CD4-positive, alpha-beta T cell (primary cell): ENCODE results near the gene WRAP53. TPM values are rescaled to one million over a fixed set of nuclear protein-coding genes. Genes with fewer than 3 reads are reported as not detected.

ENCODE experiments used
- ATAC-seq: fragments of 200-7000 bp; cut with Tn5 transposase; one replicate; pipeline ENCODE4 v1.10.0; 2022; ENCODE audit warnings: mild to moderate bottlenecking; ENCODE audit not compliant: poor library complexity
- CTCF ChIA-PET: fragments of 350-600 bp; sonication (Branson Sonifier 250); formaldehyde crosslinking; loops from one replicate; lab custom pipeline; 2021; ENCODE audit warnings: antibody characterized with exemption, inconsistent platforms; lab: Charles Lee
- POLR2A ChIA-PET: fragments of 350-600 bp; sonication (Branson Sonifier 250); formaldehyde crosslinking; loops from one replicate; lab custom pipeline; 2021; ENCODE audit warnings: antibody characterized with exemption, inconsistent platforms; lab: Charles Lee
- DNase-seq, 14 experiments: peaks; one replicate each; pipeline ENCODE4 v3.0.0-alpha.2; 2013 to 2020; ENCODE audit warnings: mixed read lengths in 2 of 14
- H3K27ac ChIP-seq, 2 donors: one replicate each; pipeline versions ENCODE4 v1.5.1 to v1.7.0; 2013; ENCODE audit warnings: low read length in 2 of 2, low read depth in 1 of 2, mild to moderate bottlenecking in 1 of 2
- H3K27me3 ChIP-seq, 2 experiments: 1 replicate in 1 of 2; 2 replicates in 1 of 2; pipeline versions ENCODE4 v1.6.1 to v1.7.0; 2013; ENCODE audit warnings: low read length in 2 of 2, control low read depth in 1 of 2, mild to moderate bottlenecking in 1 of 2, moderate library complexity in 1 of 2; ENCODE audit not compliant: insufficient read depth in 2 of 2, control insufficient read depth in 1 of 2
- H3K36me3 ChIP-seq: one replicate; pipeline ENCODE4 v1.6.1; 2013; ENCODE audit warnings: low read length, control low read depth; ENCODE audit not compliant: insufficient read depth
- H3K4me1 ChIP-seq: one replicate; pipeline ENCODE4 v1.6.1; 2013; ENCODE audit warnings: low read length, control low read depth; ENCODE audit not compliant: insufficient read depth
- H3K4me3 ChIP-seq: one replicate; pipeline ENCODE4 v1.5.1; 2013; ENCODE audit warnings: mild to moderate bottlenecking, low read length, moderate library complexity
- H3K9me3 ChIP-seq, 2 experiments: 1 replicate in 1 of 2; 2 replicates in 1 of 2; pipeline versions ENCODE4 v1.6.1 to v1.7.0; 2013; ENCODE audit warnings: low read length in 2 of 2, mild to moderate bottlenecking in 2 of 2, control low read depth in 1 of 2, moderate library complexity in 1 of 2; ENCODE audit not compliant: control insufficient read depth in 1 of 2, insufficient read depth in 1 of 2
- H3K27ac Mint-ChIP-seq: one replicate; pipeline ENCODE4 v1.8.0; 2020; ENCODE audit warnings: mixed read lengths
- H3K27me3 Mint-ChIP-seq: one replicate; pipeline ENCODE4 v1.8.0; 2021; ENCODE audit warnings: mixed read lengths
- H3K36me3 Mint-ChIP-seq: one replicate; pipeline ENCODE4 v1.8.0; 2021; ENCODE audit warnings: low read depth, mixed read lengths
- H3K4me1 Mint-ChIP-seq: one replicate; pipeline ENCODE4 v1.8.0; 2021; ENCODE audit warnings: low read depth, mixed read lengths
- H3K4me3 Mint-ChIP-seq: one replicate; pipeline ENCODE4 v1.8.0; 2020; ENCODE audit warnings: mild to moderate bottlenecking, mixed read lengths
- H3K9me3 Mint-ChIP-seq: one replicate; pipeline ENCODE4 v1.8.0; 2020; ENCODE audit warnings: mixed read lengths
- CTCF ChIP-seq: fragments of 200-600 bp; IDR thresholded peaks from one replicate; pipeline ENCODE4 v1.8.0; 2022; ENCODE audit warnings: antibody characterized with exemption, mild to moderate bottlenecking
- intact Hi-C, 2 experiments: fragments of 100-400 bp; cut with DNase I in 1 of 2; cut with micrococcal nuclease in 1 of 2; formaldehyde crosslinking; loops; one replicate each; pipeline versions ENCODE4 v1.15.1 to v1.9.0; 2023 to 2025; cut with DNase I, micrococcal nuclease
- total RNA-seq, 174 experiments: library from RNA in 2 of 174; stranded (reverse) in 2 of 174; gene quantifications; one replicate each; pipeline ENCODE4 v1.2.3 and lab custom pipeline; 2021 to 2026

Gene WRAP53
- total RNA-seq, 2 experiments from 2014 or later: 3.9 to 4.0 TPM

- intact Hi-C loops: loop anchor here (5.0 to 10.0 kb wide), 2 partner anchors 75 to 173 kb away; no protein-coding TSS in a partner anchor
- ChIA-PET CTCF (no interaction called here), POLR2A (no interaction called here)
- Mint-ChIP-seq H3K9me3 (no peaks in the 10 kb centered on the region), H3K4me3 (no peak overlapping the region), H3K27me3 (peaks cover 39% of the 10 kb centered on the region), H3K27ac (no peak overlapping the region), H3K4me1 (no peaks in the 10 kb centered on the region), H3K36me3 (no peaks in the 10 kb centered on the region)
- Histone ChIP-seq H3K9me3 (no peaks in the 10 kb centered on the region), H3K4me3 (no peak overlapping the region), H3K36me3 (no peaks in the 10 kb centered on the region), H3K27ac (no peak overlapping the region), H3K4me1 (no peaks in the 10 kb centered on the region), H3K27me3 (peaks cover 6 to 12% of the 10 kb centered on the region in 2 experiments)
- no peak for TF ChIP-seq CTCF
- no peak for DNase-seq
- no peak for ATAC-seq
Measured at GRCh38 chr17:7739746-7740145, 51.5 kb downstream of the WRAP53 start.

DNA sequence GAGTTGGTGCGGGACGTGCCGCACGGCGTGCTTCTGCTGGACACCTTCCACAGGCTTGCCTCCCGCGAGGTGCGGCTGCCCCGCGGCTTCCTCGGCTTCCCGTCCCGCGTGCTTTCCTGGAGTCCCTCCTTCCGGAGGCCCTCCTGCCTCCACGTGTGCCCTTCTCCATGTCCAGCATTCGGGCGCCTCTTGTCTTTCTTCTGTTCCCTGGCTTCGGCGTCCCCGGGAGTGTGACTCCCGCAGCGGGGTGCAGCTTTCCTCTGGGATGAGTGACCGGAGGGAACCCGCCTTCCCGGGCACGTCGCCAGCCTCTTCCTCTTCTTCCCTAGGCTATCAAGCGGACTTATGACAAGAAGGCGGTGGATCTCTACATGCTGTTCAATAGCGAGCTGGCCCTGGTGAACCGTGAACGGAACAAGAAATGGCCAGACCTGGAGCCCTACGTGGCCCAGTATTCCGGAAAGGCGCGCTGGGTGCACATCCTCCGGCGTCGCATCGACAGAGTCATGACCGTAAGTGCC lies 52.3 kb downstream of the WRAP53 start:
- Histone ChIP-seq H3K36me3 (no peaks in the 10 kb centered on the region), H3K27me3 (peaks cover 6 to 12% of the 10 kb centered on the region in 2 experiments), H3K27ac (no peak overlapping the region), H3K4me3 (no peak overlapping the region), H3K4me1 (no peaks in the 10 kb centered on the region), H3K9me3 (no peaks in the 10 kb centered on the region)
- H3K36me3 Mint-ChIP-seq: no peaks in the 10 kb centered on the region
- ChIA-PET CTCF (no interaction called here), POLR2A (no interaction called here)
- intact Hi-C loops: loop anchor here (5.0 to 10.0 kb wide), 2 partner anchors 74 to 172 kb away; no protein-coding TSS in a partner anchor
- no peaks in the 10 kb centered on the region for H3K4me1 Mint-ChIP-seq
- H3K4me3 Mint-ChIP-seq: no peak overlapping the region
- no peak for TF ChIP-seq CTCF
- H3K27ac Mint-ChIP-seq: no peak overlapping the region
- no peak for ATAC-seq
- H3K9me3 Mint-ChIP-seq: no peaks in the 10 kb centered on the region
- no peak for DNase-seq
- H3K27me3 Mint-ChIP-seq: peaks cover 39% of the 10 kb centered on the region

DNA sequence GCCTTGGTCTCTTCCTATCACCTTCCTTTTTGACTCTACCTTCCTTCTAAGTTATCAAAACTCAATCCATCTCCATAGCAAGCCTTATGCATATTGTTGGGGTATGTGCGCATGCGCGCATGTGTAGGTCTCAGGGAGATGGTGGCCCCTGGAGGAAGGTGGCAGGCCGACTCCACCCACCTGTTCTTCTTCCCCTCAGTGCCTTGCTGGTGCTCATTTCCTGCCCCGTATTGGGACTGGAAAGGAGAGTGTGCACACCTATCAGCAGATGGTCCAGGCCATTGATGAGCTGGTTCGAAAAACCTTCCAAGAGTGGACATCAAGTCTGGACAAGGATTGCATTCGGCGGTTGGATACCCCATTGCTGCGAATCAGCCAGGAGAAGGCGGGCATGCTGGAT lies 54.5 kb downstream of the WRAP53 start:
- Mint-ChIP-seq H3K27me3 (peaks cover 34% of the 10 kb centered on the region), H3K9me3 (no peaks in the 10 kb centered on the region), H3K27ac (no peak overlapping the region), H3K36me3 (no peaks in the 10 kb centered on the region), H3K4me3 (no peak overlapping the region), H3K4me1 (no peaks in the 10 kb centered on the region)
- Histone ChIP-seq H3K4me1 (no peaks in the 10 kb centered on the region), H3K27ac (no peak overlapping the region), H3K4me3 (no peak overlapping the region), H3K27me3 (peaks cover 8 to 12% of the 10 kb centered on the region in 2 experiments), H3K36me3 (no peaks in the 10 kb centered on the region), H3K9me3 (no peaks in the 10 kb centered on the region)
- no peak for TF ChIP-seq CTCF
- DNase-seq (no peak), ATAC-seq (no peak)
- ChIA-PET CTCF (interaction anchor here (0.8 to 2.7 kb wide), 8 partner anchors 71 to 315 kb away, joined by 3 to 26 read pairs (median 4); no protein-coding TSS in a partner anchor), POLR2A (interaction anchor here (0.7 kb wide), 1 partner anchor 115 kb away, joined by 4 read pairs; the partner anchor contains the start of gene NAA38)
- intact Hi-C loops: loop anchor here (1.0 to 10.0 kb wide), 10 partner anchors 72 to 315 kb away; no protein-coding TSS in a partner anchor
